OCI-LY3 (cell line): ENCODE measurements around the gene CCDC177.

Experiments
- H2AFZ ChIP-seq: fragments of 200-600, 300-600 bp; shearing (Covaris generic); 2 replicates; pipeline ENCODE4 v1.6.0; 2014; ENCODE audit warnings: antibody characterized with exemption, low read depth, low read length
- H3K27ac ChIP-seq: fragments of 200-600, 300-600 bp; sonication (generic); 2 replicates; pipeline ENCODE4 v1.5.1; 2014; ENCODE audit warnings: mild to moderate bottlenecking, low read length, moderate library complexity, mixed read lengths
- H3K27me3 ChIP-seq: fragments of 200-600, 300-600 bp; sonication (generic); 2 replicates; pipeline ENCODE4 v1.6.1; 2014; ENCODE audit warnings: low read depth, low read length, mixed read lengths
- H3K36me3 ChIP-seq: fragments of 200-600, 300-600 bp; sonication (generic); replicated peaks from 2 replicates; pipeline ENCODE3; 2014; ENCODE audit warnings: low read depth, low read length, mixed read lengths
- H3K4me1 ChIP-seq: fragments of 300-600, 200-600 bp; sonication (generic); 2 replicates; pipeline ENCODE4 v1.6.1; 2014; ENCODE audit warnings: low read length, mixed read lengths
- H3K4me2 ChIP-seq: fragments of 200-600, 300-600 bp; sonication (generic); 2 replicates; pipeline ENCODE4 v1.6.1; 2014; ENCODE audit warnings: low read length, mixed read lengths
- H3K4me3 ChIP-seq: fragments of 300-600, 200-600 bp; sonication (generic); 2 replicates; pipeline ENCODE4 v1.5.1; 2014; ENCODE audit warnings: antibody characterized with exemption, mild to moderate bottlenecking, low read length, moderate library complexity
- H3K79me2 ChIP-seq: fragments of 300-600, 200-600 bp; shearing (Covaris generic); 2 replicates; pipeline ENCODE4 v1.6.1; 2014; ENCODE audit warnings: mild to moderate bottlenecking, low read length, mixed read lengths
- H3K9ac ChIP-seq: fragments of 300-600, 200-600 bp; shearing (Covaris generic); 2 replicates; pipeline ENCODE4 v1.6.0; 2014; ENCODE audit warnings: mild to moderate bottlenecking, low read length, moderate library complexity
- H3K9me3 ChIP-seq: fragments of 200-600, 300-600 bp; shearing (Covaris generic); 2 replicates; pipeline ENCODE4 v1.6.1; 2014; ENCODE audit warnings: low read length, mixed read lengths; ENCODE audit not compliant: insufficient read depth
- H4K20me1 ChIP-seq: fragments of 200-600, 300-600 bp; sonication (generic); 2 replicates; pipeline ENCODE4 v1.6.1; 2016; ENCODE audit warnings: low read length, mixed read lengths; ENCODE audit not compliant: insufficient read depth
- EZH2phosphoT487 ChIP-seq: fragments of 200-600 bp; shearing (Covaris generic); IDR thresholded peaks from 2 replicates; pipeline ENCODE4 v1.6.1; 2018; ENCODE audit warnings: antibody characterized with exemption, mixed run types, low read depth
- TF ChIP-seq, protein P1 (sequence below): fragments of 200-600, 300-600 bp; sonication (generic); IDR thresholded peaks from 2 replicates; pipeline ENCODE4 v1.5.1; 2014; ENCODE audit warnings: antibody characterized with exemption, low read length, low read depth

CCDC177 gene

GRCh38 chr14:69587389-69587788 is 12.7 kb upstream of the CCDC177 start:
- Histone ChIP-seq H4K20me1 (no peaks in the 10 kb centered on the region), H3K9me3 (no peaks in the 10 kb centered on the region), H3K4me2 (no peak overlapping the region), H3K27me3 (no peaks in the 10 kb centered on the region), H3K4me3 (no peak overlapping the region), H3K27ac (no peak overlapping the region), H3K9ac (no peak overlapping the region), H2AFZ (no peak overlapping the region), H3K36me3 (no peaks in the 10 kb centered on the region), H3K79me2 (no peaks in the 10 kb centered on the region), H3K4me1 (no peaks in the 10 kb centered on the region)
- no peak for TF ChIP-seq EZH2phosphoT487
- TF ChIP-seq, protein P1, sequence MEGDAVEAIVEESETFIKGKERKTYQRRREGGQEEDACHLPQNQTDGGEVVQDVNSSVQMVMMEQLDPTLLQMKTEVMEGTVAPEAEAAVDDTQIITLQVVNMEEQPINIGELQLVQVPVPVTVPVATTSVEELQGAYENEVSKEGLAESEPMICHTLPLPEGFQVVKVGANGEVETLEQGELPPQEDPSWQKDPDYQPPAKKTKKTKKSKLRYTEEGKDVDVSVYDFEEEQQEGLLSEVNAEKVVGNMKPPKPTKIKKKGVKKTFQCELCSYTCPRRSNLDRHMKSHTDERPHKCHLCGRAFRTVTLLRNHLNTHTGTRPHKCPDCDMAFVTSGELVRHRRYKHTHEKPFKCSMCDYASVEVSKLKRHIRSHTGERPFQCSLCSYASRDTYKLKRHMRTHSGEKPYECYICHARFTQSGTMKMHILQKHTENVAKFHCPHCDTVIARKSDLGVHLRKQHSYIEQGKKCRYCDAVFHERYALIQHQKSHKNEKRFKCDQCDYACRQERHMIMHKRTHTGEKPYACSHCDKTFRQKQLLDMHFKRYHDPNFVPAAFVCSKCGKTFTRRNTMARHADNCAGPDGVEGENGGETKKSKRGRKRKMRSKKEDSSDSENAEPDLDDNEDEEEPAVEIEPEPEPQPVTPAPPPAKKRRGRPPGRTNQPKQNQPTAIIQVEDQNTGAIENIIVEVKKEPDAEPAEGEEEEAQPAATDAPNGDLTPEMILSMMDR, result no peak

- Histone ChIP-seq H3K4me2 (no peak overlapping the region), H3K36me3 (no peaks in the 10 kb centered on the region), H3K4me1 (no peaks in the 10 kb centered on the region), H3K79me2 (no peaks in the 10 kb centered on the region), H3K27me3 (no peaks in the 10 kb centered on the region), H2AFZ (no peak overlapping the region), H3K27ac (no peak overlapping the region), H4K20me1 (no peaks in the 10 kb centered on the region), H3K9ac (no peak overlapping the region), H3K4me3 (no peak overlapping the region), H3K9me3 (no peaks in the 10 kb centered on the region)
- TF ChIP-seq, protein P1, result no peak
- no peak for TF ChIP-seq EZH2phosphoT487
Measured at GRCh38 chr14:69586404-69586803, 11.7 kb upstream of the CCDC177 start.

GRCh38 chr14:69584389-69584788 is 9.7 kb upstream of the CCDC177 start:
- Histone ChIP-seq H3K4me3 (no peak overlapping the region), H3K9ac (no peak overlapping the region), H4K20me1 (no peaks in the 10 kb centered on the region), H3K27ac (no peak overlapping the region), H3K4me1 (peaks cover 7% of the 10 kb centered on the region; the same call in 1 of the 2 replicates), H3K9me3 (no peaks in the 10 kb centered on the region), H2AFZ (no peak overlapping the region), H3K4me2 (no peak overlapping the region), H3K27me3 (0 out of 2 replicates have a peak, but pooled peaks cover 1% of the 10 kb centered on the region), H3K79me2 (no peaks in the 10 kb centered on the region), H3K36me3 (no peaks in the 10 kb centered on the region)
- TF ChIP-seq EZH2phosphoT487, result no peak
- TF ChIP-seq, protein P1, result no peak

GRCh38 chr14:69582829-69583228 is 8.2 kb upstream of the CCDC177 start:
- H4K20me1 ChIP-seq, result no peaks in the 10 kb centered on the region
- H3K27ac ChIP-seq, result no peak overlapping the region
- peaks cover 7% of the 10 kb centered on the region; the same call in 1 of the 2 replicates for H3K4me1 ChIP-seq
- H3K79me2 ChIP-seq, result no peaks in the 10 kb centered on the region
- H3K36me3 ChIP-seq, result no peaks in the 10 kb centered on the region
- H3K4me3 ChIP-seq, result no peak overlapping the region
- TF ChIP-seq EZH2phosphoT487, result no peak
- TF ChIP-seq, protein P1, result no peak
- H3K27me3 ChIP-seq, result peaks cover 12% of the 10 kb centered on the region; the same call in 1 of the 2 replicates
- no peak overlapping the region for H3K4me2 ChIP-seq
- H3K9me3 ChIP-seq, result no peaks in the 10 kb centered on the region
- no peak overlapping the region for H2AFZ ChIP-seq
- no peak overlapping the region for H3K9ac ChIP-seq
